HG02885 (cell line): ENCODE data around the gene SRMS.
"Not testable (repeated sequence)": the region's sequence is repeated elsewhere in the genome, so short reads cannot be mapped to it uniquely, and the experiment has no call there.

Experiments used
- ATAC-seq: cut with Tn5 transposase; IDR thresholded peaks from one replicate; pipeline ENCODE4 v1.9.1; 2021; ENCODE audit warnings: mild to moderate bottlenecking; ENCODE audit not compliant: unreplicated experiment, poor library complexity

The SRMS gene

GRCh38 chr20:63566395-63567135 is 19.0 kb upstream of the SRMS start:
- no peak for ATAC-seq

- ATAC-seq = no peak
Measured at GRCh38 chr20:63565699-63566335, 18.3 kb upstream of the SRMS start.

GRCh38 chr20:63565021-63565698 is 17.6 kb upstream of the SRMS start:
- no peak for ATAC-seq

- no peak for ATAC-seq
Measured at GRCh38 chr20:63564036-63564810, 16.7 kb upstream of the SRMS start.

GRCh38 chr20:63563225-63563935 is 15.8 kb upstream of the SRMS start:
- no peak for ATAC-seq

- ATAC-seq = no peak
Measured at GRCh38 chr20:63562461-63563224, 15.1 kb upstream of the SRMS start.

- ATAC-seq = no peak
Measured at GRCh38 chr20:63561624-63562396, 14.3 kb upstream of the SRMS start.

GRCh38 chr20:63560856-63561609 is 13.5 kb upstream of the SRMS start:
- no peak for ATAC-seq

- ATAC-seq = no peak
Measured at GRCh38 chr20:63560333-63560805, 12.8 kb upstream of the SRMS start.

- ATAC-seq = not testable (repeated sequence)
Measured at GRCh38 chr20:63559485-63560332, 12.2 kb upstream of the SRMS start.

GRCh38 chr20:63558804-63559484 is 11.4 kb upstream of the SRMS start:
- ATAC-seq = no peak

- no peak for ATAC-seq
Measured at GRCh38 chr20:63557481-63557891, 9.9 kb upstream of the SRMS start.

- ATAC-seq = no peak
Measured at GRCh38 chr20:63556873-63557478, 9.4 kb upstream of the SRMS start.

GRCh38 chr20:63555661-63556381 is 8.3 kb upstream of the SRMS start:
- no peak for ATAC-seq
